ENCODE results near the gene C4orf36. TPM values are rescaled to one million over a fixed set of nuclear protein-coding genes. Genes with fewer than 3 reads are reported as not detected.
"Not testable (repeated sequence)": the region's sequence is repeated elsewhere in the genome, so short reads cannot be mapped to it uniquely, and the experiment has no call there.

C4orf36 gene
- total and polyA plus RNA-seq, 4 experiments from 2014 or later = 0.70 TPM; not detected in 3

GRCh38 chr4:86879641-86880040 lies 12.6 kb downstream of the C4orf36 start:
- H3K36me3 ChIP-seq (ENCODE audit: insufficient read depth, low read length) = no peaks in the 10 kb centered on the region
- Mint-ChIP-seq H3K9me3 (peaks cover 6 to 33% (median 23%) of the 10 kb centered on the region in 8 donors), H3K4me3 (no peak overlapping the region), H3K36me3 (peaks cover 3 to 9% of the 10 kb centered on the region in 2 donors), H3K4me1 (no peaks in the 10 kb centered on the region), H3K27ac (no peak overlapping the region), H3K27me3 (no peaks in the 10 kb centered on the region)
- no peaks in the 10 kb centered on the region for H3K4me1 ChIP-seq (ENCODE audit: insufficient read depth, low read length)
- no peak overlapping the region for H3K4me3 ChIP-seq (ENCODE audit: low read length in 2 of 2)
- H3K27ac ChIP-seq (ENCODE audit: low read depth, low read length) = no peak overlapping the region
- no peak for DNase-seq
- CTCF ChIA-PET (ENCODE audit: partially characterized antibody) = interaction anchor here (1.1 to 1.2 kb wide), 2 partner anchors 13 to 22 kb away, joined by 3 read pairs; no protein-coding TSS in a partner anchor
- POLR2A ChIA-PET (ENCODE audit: partially characterized antibody) = no interaction called here
- no peaks in the 10 kb centered on the region for H3K9me3 ChIP-seq (ENCODE audit: control insufficient read depth in 1 of 2, low read length in 2 of 2)
- intact Hi-C loops (cut with micrococcal nuclease) = no loop called here
- H3K27me3 ChIP-seq (ENCODE audit: insufficient read depth, low read length) = no peaks in the 10 kb centered on the region

DNA sequence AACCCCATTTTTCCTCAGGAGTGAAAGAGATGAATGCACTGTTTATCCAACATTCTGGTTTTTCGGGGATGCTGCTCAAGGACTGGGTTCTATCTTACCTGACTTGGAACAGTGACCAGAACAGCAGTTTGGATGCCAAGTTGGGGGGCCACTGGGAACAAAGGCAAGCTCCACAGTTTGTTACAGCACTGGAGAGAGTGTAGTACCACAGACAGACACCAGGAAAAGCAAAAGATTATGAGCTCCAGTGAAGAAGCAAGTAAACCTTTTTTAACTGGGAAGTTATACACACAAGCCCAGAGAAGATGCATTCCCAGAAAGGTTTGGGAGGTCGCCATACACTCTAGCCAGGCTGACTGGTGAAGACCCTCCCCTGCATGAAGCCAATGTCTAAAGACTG lies 13.6 kb downstream of the C4orf36 start:
- H3K27me3 ChIP-seq (ENCODE audit: insufficient read depth, low read length) = no peaks in the 10 kb centered on the region
- H3K4me1 Mint-ChIP-seq = no peaks in the 10 kb centered on the region
- no peak overlapping the region for H3K27ac ChIP-seq (ENCODE audit: low read depth, low read length)
- no peak overlapping the region for H3K4me3 Mint-ChIP-seq
- CTCF ChIA-PET (ENCODE audit: partially characterized antibody) = interaction anchor here (1.1 to 1.2 kb wide), 2 partner anchors 14 to 21 kb away, joined by 3 read pairs; no protein-coding TSS in a partner anchor
- POLR2A ChIA-PET (ENCODE audit: partially characterized antibody) = no interaction called here
- H3K9me3 Mint-ChIP-seq = peaks cover 6 to 33% (median 23%) of the 10 kb centered on the region in 8 donors
- no peak overlapping the region for H3K27ac Mint-ChIP-seq
- H3K36me3 ChIP-seq (ENCODE audit: insufficient read depth, low read length) = no peaks in the 10 kb centered on the region
- no peaks in the 10 kb centered on the region for H3K9me3 ChIP-seq (ENCODE audit: control insufficient read depth in 1 of 2, low read length in 2 of 2)
- no peak for DNase-seq
- H3K4me3 ChIP-seq (ENCODE audit: low read length in 2 of 2) = no peak overlapping the region
- peaks cover 0 to under 1% of the 10 kb centered on the region in 2 donors for H3K27me3 Mint-ChIP-seq
- no peaks in the 10 kb centered on the region for H3K4me1 ChIP-seq (ENCODE audit: insufficient read depth, low read length)
- peaks cover 3 to 9% of the 10 kb centered on the region in 2 donors for H3K36me3 Mint-ChIP-seq
- intact Hi-C loops (cut with micrococcal nuclease) = no loop called here

DNA sequence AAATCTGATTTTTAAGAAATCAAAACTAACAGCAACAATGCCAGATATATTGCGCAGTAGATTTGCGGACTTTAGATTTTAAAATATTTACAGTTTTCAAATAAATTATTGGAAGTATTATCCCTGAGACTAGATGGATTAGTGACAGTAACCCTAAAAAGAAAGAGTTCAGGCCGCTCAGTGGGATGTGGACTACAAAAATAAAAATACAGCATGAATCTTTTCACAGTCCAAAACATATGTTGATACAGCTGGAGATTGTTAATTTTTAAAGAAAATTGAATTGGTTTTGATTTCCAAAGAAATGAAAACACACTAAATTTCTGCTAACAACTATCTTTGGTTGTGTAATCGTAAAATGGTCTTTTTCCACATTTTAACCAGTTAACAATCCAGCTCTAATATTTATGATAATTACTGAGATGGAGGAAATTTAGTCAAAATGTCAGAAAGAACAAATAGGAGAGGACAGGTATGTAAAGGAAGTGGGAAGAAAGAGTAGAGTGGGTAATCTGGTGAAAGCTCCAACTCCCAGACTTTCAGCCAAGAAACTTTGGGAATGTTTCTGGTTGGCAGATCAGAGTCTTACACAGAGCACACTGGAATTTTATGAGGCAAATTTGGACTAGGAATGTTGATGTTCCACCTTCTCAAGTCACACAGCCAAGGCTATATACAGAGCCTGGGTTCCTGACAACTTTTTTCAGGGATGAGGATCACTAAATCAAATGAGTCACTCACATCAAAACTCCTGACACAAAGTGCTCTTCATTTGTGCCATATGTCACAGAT lies 15.1 kb downstream of the C4orf36 start:
- H3K9me3 Mint-ChIP-seq = peaks cover 5 to 31% (median 23%) of the 10 kb centered on the region in 8 donors
- H3K4me3 Mint-ChIP-seq = no peak overlapping the region
- Histone ChIP-seq H3K27me3 (ENCODE audit: insufficient read depth, low read length) (no peaks in the 10 kb centered on the region), H3K4me3 (ENCODE audit: low read length in 2 of 2) (no peak overlapping the region), H3K27ac (ENCODE audit: low read depth, low read length) (no peak overlapping the region), H3K36me3 (ENCODE audit: insufficient read depth, low read length) (no peaks in the 10 kb centered on the region), H3K9me3 (ENCODE audit: control insufficient read depth in 1 of 2, low read length in 2 of 2) (no peaks in the 10 kb centered on the region), H3K4me1 (ENCODE audit: insufficient read depth, low read length) (no peaks in the 10 kb centered on the region)
- H3K36me3 Mint-ChIP-seq = peaks cover 3 to 9% of the 10 kb centered on the region in 2 donors
- peaks cover 0 to 2% of the 10 kb centered on the region in 2 donors for H3K27me3 Mint-ChIP-seq
- intact Hi-C loops (cut with micrococcal nuclease) = no loop called here
- no peaks in the 10 kb centered on the region for H3K4me1 Mint-ChIP-seq
- H3K27ac Mint-ChIP-seq = no peak overlapping the region
- ChIA-PET CTCF (ENCODE audit: partially characterized antibody) (no interaction called here), POLR2A (ENCODE audit: partially characterized antibody) (no interaction called here)
- DNase-seq = no peak

- H3K27ac Mint-ChIP-seq; POLR2A ChIA-PET (ENCODE audit: partially characterized antibody); H3K36me3 ChIP-seq (ENCODE audit: insufficient read depth, low read length); H3K4me1 ChIP-seq (ENCODE audit: insufficient read depth, low read length); H3K36me3 Mint-ChIP-seq; H3K4me3 ChIP-seq (ENCODE audit: low read length in 2 of 2); H3K4me1 Mint-ChIP-seq; H3K9me3 ChIP-seq (ENCODE audit: control insufficient read depth in 1 of 2, low read length in 2 of 2); DNase-seq; intact Hi-C loops (cut with micrococcal nuclease); H3K27me3 ChIP-seq (ENCODE audit: insufficient read depth, low read length); H3K4me3 Mint-ChIP-seq; H3K27me3 Mint-ChIP-seq; H3K27ac ChIP-seq (ENCODE audit: low read depth, low read length): not testable (repeated sequence)
- H3K9me3 Mint-ChIP-seq = peaks cover 5 to 28% (median 22%) of the 10 kb centered on the region in 8 donors
- CTCF ChIA-PET (ENCODE audit: partially characterized antibody) = interaction anchor here (0.7 to 0.9 kb wide), 2 partner anchors 50 to 377 kb away, joined by 3 read pairs; no protein-coding TSS in a partner anchor
Measured at GRCh38 chr4:86875436-86875835, 16.8 kb downstream of the C4orf36 start.

- Histone ChIP-seq H3K27ac (ENCODE audit: low read depth, low read length) (no peak overlapping the region), H3K4me3 (ENCODE audit: low read length in 2 of 2) (no peak overlapping the region), H3K27me3 (ENCODE audit: insufficient read depth, low read length) (no peaks in the 10 kb centered on the region), H3K9me3 (ENCODE audit: control insufficient read depth in 1 of 2, low read length in 2 of 2) (no peaks in the 10 kb centered on the region), H3K4me1 (ENCODE audit: insufficient read depth, low read length) (no peaks in the 10 kb centered on the region), H3K36me3 (ENCODE audit: insufficient read depth, low read length) (no peaks in the 10 kb centered on the region)
- Mint-ChIP-seq H3K27me3 (peaks cover 0 to 2% of the 10 kb centered on the region in 2 donors), H3K4me3 (no peak overlapping the region), H3K36me3 (no peaks in the 10 kb centered on the region), H3K27ac (no peak overlapping the region), H3K9me3 (peaks cover 0 to 5% (median 0%) of the 10 kb centered on the region in 8 donors), H3K4me1 (no peaks in the 10 kb centered on the region)
- DNase-seq = no peak
- intact Hi-C loops (cut with micrococcal nuclease) = no loop called here
- POLR2A ChIA-PET (ENCODE audit: partially characterized antibody) = no interaction called here
- CTCF ChIA-PET (ENCODE audit: partially characterized antibody) = no interaction called here
Measured at GRCh38 chr4:86872135-86872534, 20.1 kb downstream of the C4orf36 start.

GRCh38 chr4:86870442-86871069 lies 21.7 kb downstream of the C4orf36 start:
- Histone ChIP-seq H3K27me3 (ENCODE audit: insufficient read depth, low read length) (no peaks in the 10 kb centered on the region), H3K9me3 (ENCODE audit: control insufficient read depth in 1 of 2, low read length in 2 of 2) (no peaks in the 10 kb centered on the region), H3K36me3 (ENCODE audit: insufficient read depth, low read length) (no peaks in the 10 kb centered on the region), H3K4me1 (ENCODE audit: insufficient read depth, low read length) (no peaks in the 10 kb centered on the region), H3K27ac (ENCODE audit: low read depth, low read length) (no peak overlapping the region), H3K4me3 (ENCODE audit: low read length in 2 of 2) (no peak overlapping the region)
- peaks cover 0 to 4% (median under 1%) of the 10 kb centered on the region in 8 donors for H3K9me3 Mint-ChIP-seq
- no peaks in the 10 kb centered on the region for H3K36me3 Mint-ChIP-seq
- ChIA-PET POLR2A (ENCODE audit: partially characterized antibody) (no interaction called here), CTCF (ENCODE audit: partially characterized antibody) (interaction anchor here (1.6 kb wide), 1 partner anchor 374 kb away, joined by 5 read pairs; no protein-coding TSS in a partner anchor)
- H3K4me3 Mint-ChIP-seq = no peak overlapping the region
- peaks cover 0 to 2% of the 10 kb centered on the region in 2 donors for H3K27me3 Mint-ChIP-seq
- DNase-seq = no peak
- no peaks in the 10 kb centered on the region for H3K4me1 Mint-ChIP-seq
- intact Hi-C loops (cut with micrococcal nuclease) = no loop called here
- no peak overlapping the region for H3K27ac Mint-ChIP-seq

DNA sequence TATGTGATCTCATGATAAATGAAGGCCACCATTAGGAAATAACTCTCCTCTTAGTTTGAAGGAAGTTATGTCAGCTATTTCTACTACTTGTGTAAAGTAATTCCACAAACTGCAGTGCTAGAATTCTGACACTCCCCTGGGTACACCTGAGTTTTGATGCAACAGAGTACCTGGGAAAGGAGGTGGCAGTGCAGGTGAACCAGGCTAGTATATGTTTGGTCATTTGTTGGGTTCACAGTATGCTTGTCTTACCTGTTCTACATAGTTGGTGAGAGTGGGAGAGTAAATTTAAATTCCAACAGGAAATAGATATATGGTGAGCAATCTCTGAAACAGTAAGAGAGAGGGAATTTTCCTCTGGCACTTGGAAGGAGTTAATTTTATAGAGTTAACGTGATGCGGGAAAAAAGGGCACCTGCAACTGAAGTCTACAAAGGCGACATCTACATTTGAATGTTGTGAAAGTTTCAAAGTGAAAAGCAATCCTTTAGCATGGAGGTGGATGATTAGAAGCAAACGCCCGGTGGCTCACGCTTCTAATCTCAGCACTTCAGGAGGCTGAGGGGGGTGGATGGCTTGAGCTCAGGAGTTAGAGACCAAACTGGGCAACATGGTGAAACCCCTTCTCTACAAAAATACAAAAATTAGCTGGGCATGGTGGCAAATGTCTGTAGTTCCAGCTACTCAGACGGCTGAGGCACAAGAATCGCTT lies 34.7 kb downstream of the C4orf36 start:
- H3K4me1 ChIP-seq (ENCODE audit: insufficient read depth, low read length) = no peaks in the 10 kb centered on the region
- no peaks in the 10 kb centered on the region for H3K27me3 Mint-ChIP-seq
- H3K4me1 Mint-ChIP-seq = no peaks in the 10 kb centered on the region
- H3K4me3 ChIP-seq (ENCODE audit: low read length in 2 of 2) = no peak overlapping the region
- H3K27me3 ChIP-seq (ENCODE audit: insufficient read depth, low read length) = no peaks in the 10 kb centered on the region
- no peak overlapping the region for H3K27ac Mint-ChIP-seq
- H3K27ac ChIP-seq (ENCODE audit: low read depth, low read length) = no peak overlapping the region
- no peaks in the 10 kb centered on the region for H3K36me3 ChIP-seq (ENCODE audit: insufficient read depth, low read length)
- ChIA-PET POLR2A (ENCODE audit: partially characterized antibody) (no interaction called here), CTCF (ENCODE audit: partially characterized antibody) (interaction anchor here (0.8 kb wide), 1 partner anchor 22 kb away, joined by 3 read pairs; no protein-coding TSS in a partner anchor)
- DNase-seq = no peak
- no peaks in the 10 kb centered on the region for H3K9me3 ChIP-seq (ENCODE audit: control insufficient read depth in 1 of 2, low read length in 2 of 2)
- H3K36me3 Mint-ChIP-seq = peaks cover 0 to 4% of the 10 kb centered on the region in 2 donors
- H3K9me3 Mint-ChIP-seq = peaks cover 0 to 5% (median 0%) of the 10 kb centered on the region in 8 donors
- intact Hi-C loops (cut with micrococcal nuclease) = no loop called here
- no peak overlapping the region for H3K4me3 Mint-ChIP-seq

All from CD4-positive, alpha-beta memory T cell (primary cell).